Measurements from ENCODE around the gene HTRA1.

DNA sequence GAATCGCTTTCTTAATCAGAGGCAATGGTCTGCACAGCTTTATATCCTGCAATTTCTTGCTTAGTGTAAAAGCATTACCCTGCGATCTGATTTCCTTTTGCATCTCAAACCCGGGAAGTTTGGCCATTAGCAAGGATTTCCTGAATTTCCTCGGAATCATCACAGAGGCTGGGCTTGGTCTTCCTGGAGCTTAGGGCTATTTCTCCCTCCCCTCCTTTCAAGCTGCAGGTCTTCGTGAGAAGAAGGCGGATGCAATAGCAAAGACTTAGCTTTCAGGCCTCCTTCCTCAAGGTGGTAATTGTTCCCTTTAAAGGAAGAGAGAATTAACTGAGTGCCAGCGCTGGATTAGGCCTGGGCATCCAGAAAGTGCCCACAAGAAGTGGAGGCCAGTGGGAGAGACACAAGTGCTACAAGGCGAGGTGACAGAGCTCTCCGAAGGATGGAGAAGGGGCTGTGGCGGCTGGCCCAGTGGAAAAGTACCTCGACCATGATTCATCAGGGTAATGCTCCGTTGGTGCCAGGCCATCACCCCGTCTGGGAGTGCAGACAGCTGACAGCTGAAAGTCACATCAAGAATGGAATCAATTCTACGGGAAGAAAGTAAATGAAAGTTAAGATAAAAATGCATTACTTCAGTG, 10.9 kb upstream of the HTRA1 start:
- TF ChIP-seq, protein P1, sequence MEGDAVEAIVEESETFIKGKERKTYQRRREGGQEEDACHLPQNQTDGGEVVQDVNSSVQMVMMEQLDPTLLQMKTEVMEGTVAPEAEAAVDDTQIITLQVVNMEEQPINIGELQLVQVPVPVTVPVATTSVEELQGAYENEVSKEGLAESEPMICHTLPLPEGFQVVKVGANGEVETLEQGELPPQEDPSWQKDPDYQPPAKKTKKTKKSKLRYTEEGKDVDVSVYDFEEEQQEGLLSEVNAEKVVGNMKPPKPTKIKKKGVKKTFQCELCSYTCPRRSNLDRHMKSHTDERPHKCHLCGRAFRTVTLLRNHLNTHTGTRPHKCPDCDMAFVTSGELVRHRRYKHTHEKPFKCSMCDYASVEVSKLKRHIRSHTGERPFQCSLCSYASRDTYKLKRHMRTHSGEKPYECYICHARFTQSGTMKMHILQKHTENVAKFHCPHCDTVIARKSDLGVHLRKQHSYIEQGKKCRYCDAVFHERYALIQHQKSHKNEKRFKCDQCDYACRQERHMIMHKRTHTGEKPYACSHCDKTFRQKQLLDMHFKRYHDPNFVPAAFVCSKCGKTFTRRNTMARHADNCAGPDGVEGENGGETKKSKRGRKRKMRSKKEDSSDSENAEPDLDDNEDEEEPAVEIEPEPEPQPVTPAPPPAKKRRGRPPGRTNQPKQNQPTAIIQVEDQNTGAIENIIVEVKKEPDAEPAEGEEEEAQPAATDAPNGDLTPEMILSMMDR (conservative IDR thresholded peaks at IDR 0.05; ENCODE audit: low read length), result no peak
- no peak for TF ChIP-seq EZH2phosphoT487 (IDR thresholded peaks at IDR 0.05; ENCODE audit: borderline replicate concordance)

Data from Loucy (cell line).